Sigmoid colon (tissue), 4 donors: ENCODE data around the gene DENND5B.

Experiments
- CTCF ChIP-seq, 4 experiments: fragments of 450-650 bp in 3 of 4; fragments of 200-600 bp in 1 of 4; IDR thresholded peaks; one replicate each; pipeline ENCODE4 v1.5.1; 2016 to 2019; ENCODE audit warnings: antibody characterized with exemption in 4 of 4, mild to moderate bottlenecking in 3 of 4, moderate library complexity in 2 of 4
- EP300 ChIP-seq, 4 donors: sonication (generic); formaldehyde crosslinking; IDR thresholded peaks; one replicate each; pipeline ENCODE4 v1.6.1; 2017; ENCODE audit warnings: antibody characterized with exemption in 4 of 4
- POLR2A ChIP-seq, 2 donors: fragments of 450-650 bp; IDR thresholded peaks; one replicate each; pipeline ENCODE4 v1.6.1; 2016; ENCODE audit warnings: antibody characterized with exemption in 2 of 2, mild to moderate bottlenecking in 2 of 2, moderate library complexity in 2 of 2

DNA sequence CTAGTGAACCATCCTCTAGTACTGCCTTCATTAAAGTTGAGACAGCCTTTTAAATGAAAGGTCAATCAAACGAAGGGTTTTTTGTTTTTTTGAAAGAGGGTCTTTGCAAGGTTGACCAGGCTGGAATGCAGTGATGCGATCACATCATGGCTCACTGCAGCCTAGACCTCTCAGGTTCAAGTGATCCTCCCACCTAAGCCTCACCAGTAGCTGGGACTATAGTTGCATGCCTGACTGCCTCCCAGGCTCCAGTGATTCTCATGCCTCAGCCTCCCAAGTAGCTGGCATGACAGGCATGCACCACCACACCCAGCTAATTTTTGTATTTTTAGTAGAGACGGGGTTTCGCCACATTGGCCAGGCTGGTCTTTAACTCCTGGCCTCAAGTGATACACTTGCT lies 150.3 kb downstream of the DENND5B start:
- no peak for TF ChIP-seq CTCF (IDR thresholded peaks at IDR 0.05)
- TF ChIP-seq POLR2A (IDR thresholded peaks at IDR 0.05) = no peak
- no peak for TF ChIP-seq EP300 (IDR thresholded peaks at IDR 0.05)
